ENCODE measurements around the gene RNF20.

- TF ChIP-seq CTCF (optimal IDR thresholded peaks at IDR 0.05 in 1 of 3, IDR thresholded peaks at IDR 0.05 in 1 of 3, conservative IDR thresholded peaks at IDR 0.05 in 1 of 3; ENCODE audit: extremely low read depth in 1 of 3, insufficient read depth in 2 of 3, low read length in 3 of 3) = no peak
- TF ChIP-seq EZH2 (IDR thresholded peaks at IDR 0.05; ENCODE audit: low read length) = no peak
Measured at GRCh38 chr9:101533334-101534204, at the start of gene RNF20.

All from keratinocyte (primary cell).